Stimulated activated CD8-positive, alpha-beta memory T cell treated with anti-CD3 and anti-CD28 coated beads, Interleukin-12 subunit alpha, Interleukin-12 subunit beta, amount 100 ng/mL, for 24 hours (primary cell): ENCODE data around the gene CCL22.
"Not testable (repeated sequence)": the region's sequence is repeated elsewhere in the genome, so short reads cannot be mapped to it uniquely, and the experiment has no call there.

ENCODE experiments used
- DNase-seq: peaks from one replicate; pipeline ENCODE4 v3.0.0-alpha.2; 2020; ENCODE audit errors: extremely low read depth

The CCL22 gene, protein sequence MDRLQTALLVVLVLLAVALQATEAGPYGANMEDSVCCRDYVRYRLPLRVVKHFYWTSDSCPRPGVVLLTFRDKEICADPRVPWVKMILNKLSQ

DNA sequence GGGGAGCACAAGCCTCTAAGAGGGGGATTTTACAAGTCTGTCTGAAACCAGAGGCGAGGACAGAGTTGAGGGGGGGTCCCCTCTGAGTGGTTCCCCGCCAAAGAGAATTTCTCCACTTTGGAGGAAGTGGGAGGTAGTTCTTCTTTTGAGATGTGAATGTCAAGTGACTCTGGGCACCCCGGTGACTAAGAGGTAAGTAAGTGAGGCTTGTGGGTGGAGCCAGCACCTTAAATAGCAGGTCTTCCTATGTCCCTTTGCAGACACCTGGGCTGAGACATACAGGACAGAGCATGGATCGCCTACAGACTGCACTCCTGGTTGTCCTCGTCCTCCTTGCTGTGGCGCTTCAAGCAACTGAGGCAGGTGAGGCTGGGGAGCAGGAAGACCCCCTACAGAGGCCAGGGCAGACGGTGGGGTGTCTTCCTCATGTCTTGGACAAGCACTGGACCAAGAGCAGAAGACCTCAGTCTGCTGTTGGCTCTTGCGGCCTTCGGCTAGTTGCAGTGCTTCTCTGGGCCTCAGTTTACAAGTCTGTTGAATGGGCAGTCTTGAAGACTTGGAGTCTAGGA is at the start of gene CCL22:
Gene CCL22 (plus strand): TSS at position 257 of the 569 bp plus-strand sequence. CDS start 34 bp downstream, at position 291.
- no peak for DNase-seq

DNA sequence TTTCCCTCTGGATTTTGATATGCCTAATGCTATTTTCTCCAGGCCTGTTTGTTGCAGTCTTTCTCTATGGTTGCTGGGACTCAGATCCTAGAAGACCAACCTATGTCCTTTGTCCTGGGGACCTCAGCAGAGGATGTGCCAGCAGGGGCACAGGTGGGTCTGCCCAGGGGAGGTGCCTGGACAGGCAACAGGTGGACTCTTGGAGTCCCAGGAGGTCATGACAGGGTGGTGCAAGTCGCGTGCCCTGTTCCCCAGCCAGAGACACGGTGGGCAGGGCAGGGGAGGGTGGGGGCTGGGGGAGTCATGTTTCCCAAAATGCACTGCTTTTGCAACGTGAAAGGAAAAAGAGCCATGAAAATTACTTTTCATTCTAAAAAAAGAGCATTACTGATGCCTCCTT is 47.8 kb upstream of the CCL22 start:
- no peak for DNase-seq

DNA sequence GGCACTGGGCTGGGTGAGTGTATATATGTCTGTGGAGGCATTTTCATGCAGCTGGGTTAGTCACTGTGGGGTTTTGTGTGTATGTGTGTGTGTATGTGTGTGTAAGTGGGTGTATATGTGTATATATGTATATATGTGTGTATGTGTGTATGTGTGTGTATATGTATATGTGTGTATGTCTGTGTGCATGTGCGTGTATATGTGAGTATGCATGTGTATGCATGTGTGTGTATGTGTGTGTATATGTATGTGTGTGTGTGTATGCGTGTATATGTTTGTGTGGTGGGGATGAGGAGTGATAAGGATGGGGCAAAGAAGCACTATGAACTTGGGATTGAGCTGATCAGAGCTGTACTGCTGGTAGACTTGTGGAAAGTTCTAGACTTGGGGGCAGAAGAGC is 45.1 kb upstream of the CCL22 start:
- DNase-seq: no peak

DNA sequence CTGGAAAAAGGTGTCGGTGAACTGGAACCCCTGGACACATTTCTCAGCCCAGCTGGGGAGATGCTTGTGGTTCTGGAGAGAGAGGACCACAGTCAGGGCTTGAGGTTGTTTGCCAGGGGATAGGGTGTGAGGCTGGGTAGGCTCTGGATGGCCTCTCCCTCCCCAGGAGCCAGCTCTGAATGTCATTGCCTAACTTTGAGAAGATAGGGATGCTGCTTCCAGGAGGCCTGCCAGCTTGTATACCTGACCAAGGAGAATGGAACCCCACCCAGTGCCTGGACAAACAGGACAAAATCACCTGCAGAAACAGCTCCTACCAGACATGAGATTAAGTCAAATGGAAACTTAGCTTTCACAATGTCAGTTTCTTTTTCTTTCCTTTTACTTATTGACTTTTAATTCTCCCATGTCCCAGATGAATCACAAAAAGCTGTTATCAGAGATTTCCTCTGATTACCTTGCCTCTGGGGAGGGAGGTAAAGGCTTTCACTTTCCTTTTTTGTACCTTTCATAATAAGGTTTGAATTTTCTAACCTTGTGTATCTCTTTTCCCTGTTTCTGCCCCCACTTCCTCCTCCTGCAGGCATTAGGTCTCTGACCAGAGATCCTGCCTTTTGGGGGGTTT is 44.3 kb upstream of the CCL22 start:
- no peak for DNase-seq

DNA sequence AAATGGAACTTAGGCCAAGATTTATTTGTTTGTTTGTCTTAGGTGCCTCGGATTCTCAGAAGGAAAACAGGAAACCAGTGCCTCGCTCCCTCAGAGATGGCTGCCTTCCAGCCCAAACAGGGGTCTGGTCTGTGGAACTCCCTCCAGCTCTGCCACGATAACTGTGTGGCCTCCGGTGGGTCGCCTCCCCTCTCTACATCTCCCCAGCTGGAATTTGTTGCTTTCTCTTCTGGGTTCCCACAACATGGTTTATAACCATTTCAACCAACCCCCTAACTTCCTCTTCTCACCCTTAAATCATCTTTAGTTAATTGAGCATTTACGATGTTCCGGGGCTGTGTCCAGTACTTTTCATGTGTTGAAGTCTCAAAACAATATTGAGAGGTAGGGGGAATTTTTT is 43.2 kb upstream of the CCL22 start:
- no peak for DNase-seq

DNA sequence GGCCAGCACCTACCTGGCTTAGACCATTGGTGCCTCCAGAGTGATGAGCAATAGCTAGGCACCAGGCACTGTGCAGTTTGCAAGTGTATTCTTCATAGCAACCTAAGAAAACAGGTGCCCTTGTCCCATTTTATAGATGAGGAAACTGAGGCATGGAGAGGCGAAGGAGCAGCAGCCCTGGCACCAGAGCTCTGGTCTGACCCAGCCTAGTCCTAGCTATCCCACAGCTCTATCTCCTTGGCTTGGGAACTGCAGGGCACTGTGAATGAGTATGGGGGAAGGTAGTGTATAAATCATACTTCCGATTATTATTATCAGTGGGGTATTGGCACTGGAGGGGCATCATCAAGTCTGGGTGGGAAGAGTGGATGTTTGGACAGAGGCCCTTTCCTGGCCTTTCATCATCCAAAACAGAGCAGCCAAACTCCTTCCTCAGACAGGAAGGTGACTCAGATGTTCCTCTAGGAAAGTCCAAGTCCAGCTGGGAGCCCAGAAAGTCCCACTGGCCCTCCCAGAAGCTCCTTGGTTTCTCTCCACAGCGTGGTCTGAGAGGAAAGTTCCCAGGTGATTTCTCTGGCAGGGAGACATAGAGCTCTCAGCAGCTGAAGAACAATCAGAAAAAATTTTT is 42.1 kb upstream of the CCL22 start:
- DNase-seq: no peak

DNA sequence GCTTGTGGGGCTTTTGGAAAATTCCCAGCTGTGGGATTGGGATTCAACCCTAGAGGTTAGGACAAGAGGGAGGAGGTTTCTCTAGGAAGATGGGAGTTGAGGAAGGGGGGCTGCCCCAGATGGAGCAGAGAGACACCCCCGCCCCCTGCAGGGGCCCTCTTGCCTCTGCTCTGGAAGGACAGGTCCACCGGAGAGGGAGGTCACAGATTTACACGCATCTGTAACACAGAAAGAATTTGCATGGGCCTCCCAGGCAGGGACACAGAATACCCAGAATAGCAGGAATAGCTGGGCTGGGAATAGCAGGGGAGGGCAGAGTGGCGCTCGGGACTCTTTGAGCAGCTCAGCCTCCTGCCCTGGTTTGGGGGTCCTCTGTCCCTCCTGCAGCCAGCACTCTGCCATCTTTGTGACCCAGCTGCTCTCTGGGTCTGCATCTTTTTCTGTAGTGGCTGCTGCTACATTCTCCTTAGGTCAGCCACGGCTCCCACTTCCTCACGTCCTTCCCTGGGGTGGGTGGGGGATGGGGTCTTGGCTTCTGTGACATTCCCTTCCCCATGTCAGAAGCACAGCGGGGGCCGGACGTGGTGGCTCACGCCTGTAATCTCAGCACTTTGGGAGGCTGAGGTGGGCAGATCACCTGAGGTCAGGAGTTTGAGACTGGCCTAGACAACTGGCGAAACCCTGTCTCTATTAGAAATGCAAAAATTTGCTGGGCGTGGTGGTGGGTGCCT is 40.2 kb upstream of the CCL22 start:
- DNase-seq: no peak

DNA sequence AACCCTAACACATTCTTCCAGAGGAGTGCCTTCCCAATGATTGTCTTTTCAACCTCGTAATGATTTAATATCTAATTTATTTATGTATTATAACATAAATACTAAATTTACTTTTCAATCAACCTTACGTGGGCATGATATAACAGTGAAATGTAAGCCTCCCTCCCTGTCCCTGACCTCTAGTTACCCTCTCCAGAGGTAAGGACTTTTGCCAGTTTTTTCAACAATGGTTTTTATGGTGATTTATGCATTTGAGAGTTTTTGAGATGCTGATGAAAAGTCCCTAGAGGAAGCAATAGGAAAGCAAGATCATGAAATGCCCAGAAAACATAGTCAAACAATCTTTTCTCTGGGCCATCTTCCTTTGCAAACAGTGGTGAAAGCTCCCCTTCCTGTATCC is 38.9 kb upstream of the CCL22 start:
- DNase-seq: no peak

DNA sequence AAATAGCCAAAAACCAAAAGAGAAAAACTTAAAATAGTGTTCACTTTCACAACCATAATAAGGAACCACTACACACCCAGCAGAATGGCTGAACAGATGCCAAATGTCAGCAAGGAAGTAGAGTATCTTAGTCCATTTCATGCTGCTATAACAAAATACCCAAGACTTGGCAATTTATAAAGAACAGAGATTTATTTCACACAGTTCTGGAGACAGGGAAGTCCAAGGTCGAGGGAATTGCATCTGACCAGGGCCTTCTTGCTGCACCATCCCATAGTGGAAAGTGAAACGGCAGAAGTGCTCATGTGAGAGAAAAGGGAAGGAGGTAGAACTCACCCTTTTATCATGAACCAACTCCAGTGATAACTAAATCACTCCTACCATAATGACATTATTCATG is 33.8 kb upstream of the CCL22 start:
- no peak for DNase-seq

DNA sequence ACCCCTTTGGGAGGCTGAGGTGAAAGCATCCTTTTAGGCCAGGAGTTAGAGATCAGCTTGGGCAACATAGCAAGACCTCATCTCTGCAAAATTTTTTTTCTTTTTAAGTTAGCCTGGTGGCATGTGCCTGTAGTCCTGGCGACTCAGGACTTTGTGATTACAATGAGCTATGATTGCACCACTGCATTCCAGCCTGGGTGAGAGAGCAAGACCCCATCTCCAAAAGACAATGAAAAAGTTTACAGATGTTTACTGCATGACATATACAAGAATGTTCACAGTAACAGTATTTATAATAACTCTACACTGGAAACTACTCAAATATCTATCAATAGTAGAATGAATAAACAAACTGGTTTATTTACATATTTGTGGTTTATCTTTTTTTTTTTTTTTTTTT is 33.1 kb upstream of the CCL22 start:
- no peak for DNase-seq

DNA sequence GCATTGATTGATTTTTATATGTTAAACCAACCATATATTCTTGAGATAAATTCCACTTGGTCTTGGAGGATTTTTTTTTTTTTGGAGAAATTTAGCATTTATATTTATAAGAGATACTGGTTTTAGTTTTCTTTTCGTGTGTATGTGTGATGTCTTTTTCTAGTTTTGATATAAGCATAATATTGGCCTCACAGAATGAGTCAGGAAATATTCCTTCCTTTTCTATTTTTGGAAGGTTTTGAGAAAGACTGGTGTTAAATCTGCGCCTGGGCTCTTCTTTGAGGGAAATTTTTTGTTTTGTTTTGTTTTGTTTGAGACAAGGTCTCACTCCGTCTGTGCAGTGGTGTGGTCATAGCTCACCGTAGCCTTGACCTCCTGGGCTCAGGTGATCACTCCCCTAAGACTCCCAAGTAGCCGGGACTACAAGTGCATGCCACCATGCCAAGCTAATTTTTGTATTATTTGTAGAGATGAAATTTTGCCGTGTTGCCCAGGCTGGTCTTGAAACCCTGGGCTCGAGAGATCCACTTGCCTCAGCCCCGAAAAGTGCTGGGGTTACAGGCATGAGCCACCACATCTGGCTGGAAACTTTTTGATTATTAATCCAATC is 28.8 kb upstream of the CCL22 start:
- DNase-seq: no peak

DNA sequence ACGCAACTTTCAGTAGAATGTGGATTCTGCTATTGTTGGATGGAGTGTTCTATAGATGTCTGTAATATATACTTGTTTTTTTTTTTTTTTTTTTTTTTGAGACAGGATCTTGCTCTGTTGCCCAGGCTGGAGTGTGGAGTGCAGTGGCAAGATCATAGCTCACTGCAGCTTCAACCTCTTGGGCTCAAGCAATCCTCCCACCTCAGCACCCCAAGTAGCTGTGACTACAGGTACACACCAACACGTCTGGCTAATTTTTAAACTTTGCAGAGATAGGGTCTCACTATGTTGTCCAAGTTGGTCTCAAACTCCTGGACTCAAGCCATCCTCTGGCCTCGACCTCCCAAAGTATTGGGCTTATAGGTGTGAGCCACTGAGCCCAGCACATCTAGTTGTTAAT is 27.2 kb upstream of the CCL22 start:
- DNase-seq: no peak

DNA sequence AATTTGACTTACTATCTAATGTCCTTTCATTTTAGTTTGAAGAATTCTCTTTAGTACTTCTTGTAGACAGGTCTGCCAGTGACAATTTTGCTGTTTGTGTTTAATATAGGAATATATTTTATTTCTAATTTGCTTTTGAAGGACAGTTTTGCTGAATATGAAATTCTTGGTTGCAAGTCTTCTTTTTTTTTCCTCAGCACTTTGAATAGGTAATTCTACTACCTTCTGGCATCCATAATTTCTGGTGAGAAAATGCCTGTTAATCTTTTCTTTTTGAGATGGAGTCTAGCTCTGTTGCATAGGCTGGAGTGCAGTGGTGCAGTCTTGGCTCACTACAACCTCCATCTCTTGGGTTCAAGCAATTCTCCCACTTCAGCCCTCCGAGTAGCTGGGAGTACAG is 25.2 kb upstream of the CCL22 start:
- no peak for DNase-seq

DNA sequence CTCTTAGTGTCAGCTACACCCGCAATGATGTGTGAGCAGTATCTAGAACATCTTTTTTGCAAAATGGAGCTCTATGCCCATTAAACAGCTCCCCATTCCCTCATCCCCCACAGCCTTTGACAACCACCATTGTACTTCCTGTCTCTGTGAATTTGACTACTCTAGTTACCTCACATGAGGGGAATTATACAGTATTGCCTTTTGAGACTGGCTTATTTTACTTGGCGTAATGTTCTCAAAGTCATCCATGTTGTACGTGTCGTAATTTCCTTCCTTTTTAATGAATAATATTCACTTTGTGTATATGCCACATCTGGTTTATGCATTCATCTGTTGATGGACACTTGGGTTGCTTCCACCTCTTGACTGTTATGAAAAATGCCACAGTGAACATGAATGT is 23.2 kb upstream of the CCL22 start:
- DNase-seq: no peak

DNA sequence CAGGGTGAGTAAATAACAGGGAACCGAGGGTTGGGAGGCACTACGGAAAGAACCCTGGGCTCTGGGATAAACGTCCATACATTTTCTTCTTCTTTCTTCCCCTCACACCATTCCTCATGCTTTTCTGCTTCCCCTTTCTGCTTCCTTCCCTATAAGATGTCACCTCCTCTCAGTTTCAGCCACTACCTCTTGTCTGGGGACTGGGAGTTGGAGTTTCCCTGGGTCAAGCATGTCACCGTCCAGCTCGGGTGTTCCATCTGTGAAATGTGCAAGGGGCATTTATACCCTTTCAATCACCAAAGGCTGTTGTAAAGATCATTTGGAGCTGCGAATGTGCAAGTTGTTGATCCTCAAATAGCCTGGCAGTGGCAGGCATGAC is 17.5 kb upstream of the CCL22 start:
- DNase-seq: no peak

DNA sequence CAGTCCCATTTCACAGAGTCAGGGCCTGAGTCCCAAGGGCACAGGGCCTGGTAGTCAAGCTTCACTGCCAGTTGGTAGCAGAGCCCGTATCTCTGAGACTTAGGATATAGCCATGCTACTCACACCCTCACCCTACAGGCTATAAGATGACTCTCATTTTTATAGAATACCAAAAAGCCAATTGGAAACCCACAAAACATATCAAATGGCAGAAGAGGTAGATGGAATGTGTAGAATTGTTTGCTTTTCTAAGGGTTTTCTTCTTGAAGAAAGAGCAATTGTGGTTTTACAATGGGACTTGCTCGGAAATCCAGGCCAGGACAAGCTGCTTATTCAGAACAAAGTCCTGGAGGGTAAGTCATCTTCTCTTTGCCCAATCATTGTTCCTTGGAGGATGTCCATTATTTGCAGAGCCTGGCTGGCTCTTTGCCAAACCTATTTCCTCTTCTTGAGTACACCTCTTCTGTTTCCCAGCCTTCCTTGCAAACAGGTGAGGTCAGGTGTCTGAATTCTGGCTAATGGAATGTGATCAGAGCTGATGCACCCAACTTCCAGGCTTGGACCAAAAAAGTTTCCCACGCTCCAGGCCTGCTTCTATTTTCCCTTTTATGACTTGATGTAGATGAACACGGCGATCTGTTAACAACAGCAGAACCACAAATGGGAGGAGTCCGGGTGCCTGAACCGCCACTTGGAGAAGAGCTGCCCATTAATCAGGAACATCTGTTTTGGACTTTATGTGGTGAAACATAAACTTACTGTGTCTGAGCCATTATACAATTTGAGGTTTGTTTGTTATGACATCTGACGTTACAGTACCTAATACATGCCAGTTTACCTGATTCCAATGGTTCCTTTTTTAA is 16.9 kb upstream of the CCL22 start:
- DNase-seq: no peak

DNA sequence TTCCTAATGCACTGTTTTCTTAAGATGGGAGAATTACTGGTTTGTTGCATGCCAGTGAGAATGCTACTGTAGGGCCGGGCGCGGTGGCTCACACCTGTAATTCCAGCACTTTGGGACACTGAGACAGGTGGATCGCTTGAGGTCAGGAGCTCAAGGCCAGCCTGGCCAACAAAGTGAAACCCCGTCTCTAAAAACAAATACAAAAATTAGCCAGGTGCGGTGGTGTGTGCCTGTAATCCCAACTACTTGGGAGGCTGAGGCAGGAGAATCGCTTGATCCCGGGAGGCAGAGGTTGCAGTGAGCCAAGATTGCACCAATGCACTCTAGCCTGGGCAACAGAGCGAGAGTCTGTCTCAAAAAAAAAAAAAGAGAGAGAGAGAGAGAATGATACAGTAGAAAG is 16.0 kb upstream of the CCL22 start:
- not testable (repeated sequence) for DNase-seq

DNA sequence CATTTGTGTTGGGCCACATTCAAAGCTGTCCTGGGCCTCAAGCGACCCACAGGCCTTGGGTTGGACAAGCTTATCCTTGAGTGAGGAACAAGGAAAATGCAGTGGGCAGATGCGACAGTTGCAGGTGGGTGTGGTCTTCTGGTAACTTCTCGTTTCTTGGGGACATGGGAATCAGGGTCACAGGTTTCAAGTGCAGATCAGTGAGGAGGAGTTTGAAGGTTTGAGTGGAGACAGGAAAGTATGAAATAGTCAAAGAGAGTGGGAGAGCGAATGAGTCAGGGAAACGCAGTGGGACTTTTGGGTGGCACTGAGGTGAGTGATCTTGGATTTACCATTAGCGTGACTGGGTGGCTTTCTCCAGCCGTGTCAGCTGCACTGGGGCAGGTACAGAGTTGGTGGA is 15.4 kb upstream of the CCL22 start:
- DNase-seq: no peak

DNA sequence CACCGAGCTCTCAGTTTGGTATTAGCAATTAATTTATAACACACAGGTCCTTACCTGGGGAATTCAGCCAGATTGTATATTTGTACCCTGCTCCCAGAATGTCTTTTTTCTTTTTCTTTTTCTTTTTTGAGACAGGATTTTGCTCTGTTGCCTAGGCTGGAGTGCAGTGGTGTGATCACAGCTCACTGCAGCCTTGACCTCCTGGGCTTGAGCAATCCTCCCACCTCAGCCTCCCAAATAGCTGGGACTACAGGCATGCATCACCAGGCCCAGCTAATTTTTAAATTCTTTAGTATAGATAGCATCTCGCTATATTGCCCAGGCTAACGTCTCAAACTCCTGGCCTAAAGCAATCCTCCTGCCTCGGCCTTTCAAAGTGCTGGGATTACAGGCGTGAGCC is 14.5 kb upstream of the CCL22 start:
- DNase-seq: not testable (repeated sequence)

DNA sequence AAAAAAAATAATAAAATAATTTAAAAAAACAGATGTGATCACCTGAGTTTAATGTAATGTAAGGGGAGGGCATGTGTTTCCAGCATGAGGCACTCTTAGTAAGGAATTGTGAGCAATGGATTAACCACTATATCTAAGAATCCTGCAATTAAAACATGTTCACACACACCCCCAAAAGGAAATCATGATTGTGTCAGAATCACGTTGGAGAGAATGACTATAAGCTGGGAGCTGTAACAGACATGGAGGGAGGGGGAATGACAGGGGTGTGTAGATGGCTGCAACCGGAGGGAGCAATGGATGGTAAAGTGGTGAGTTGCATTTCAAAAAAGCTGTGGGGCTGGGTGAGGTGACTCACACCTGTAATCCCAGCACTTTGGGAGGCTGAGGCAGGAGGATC is 13.6 kb upstream of the CCL22 start:
- no peak for DNase-seq

DNA sequence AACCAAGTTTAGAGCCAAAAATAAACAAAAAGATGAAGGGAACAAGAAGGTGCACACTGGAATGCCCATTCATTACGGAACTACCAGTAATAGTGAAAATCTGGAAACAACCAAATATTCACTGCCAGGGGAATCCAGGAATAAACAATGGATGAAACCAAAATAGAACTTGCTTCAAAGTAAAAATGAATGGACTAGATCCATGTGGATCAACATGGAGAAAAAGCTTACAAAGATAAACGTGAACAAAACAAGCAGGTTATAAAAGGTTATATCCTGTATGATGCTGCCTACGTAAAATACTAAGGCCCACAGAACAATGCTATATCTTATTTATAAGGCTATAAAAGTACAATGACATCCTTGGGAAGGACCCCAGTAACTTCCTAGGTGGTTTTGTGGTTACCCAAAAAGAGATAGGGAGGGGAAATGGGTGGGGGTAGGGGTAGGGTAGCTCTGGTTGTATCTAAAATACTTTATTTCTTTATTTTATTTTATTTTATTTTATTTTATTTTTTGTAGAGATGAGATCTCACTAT is 12.8 kb upstream of the CCL22 start:
- no peak for DNase-seq
